Ectodermal cell (in vitro differentiated cells): ENCODE measurements around the gene ATG2A.
A peak's percentile ranks its signal among the peaks of the same experiment; 100 is the strongest.

Source experiments
- H3K27ac ChIP-seq: 2 replicates; pipeline ENCODE4 v1.7.0; 2013; ENCODE audit warnings: mild to moderate bottlenecking, low read depth, low read length; ENCODE audit not compliant: insufficient read depth, poor library complexity, severe bottlenecking
- H3K27me3 ChIP-seq: 2 replicates; pipeline ENCODE4 v1.7.0; 2013; ENCODE audit warnings: mild to moderate bottlenecking, low read length; ENCODE audit not compliant: insufficient read depth, control insufficient read depth, poor library complexity, severe bottlenecking
- H3K36me3 ChIP-seq: one replicate; pipeline ENCODE4 v1.7.0; 2013; ENCODE audit warnings: low read length; ENCODE audit not compliant: control insufficient read depth, insufficient read depth
- H3K4me1 ChIP-seq: one replicate; pipeline ENCODE4 v1.7.0; 2013; ENCODE audit warnings: low read length; ENCODE audit not compliant: control insufficient read depth, insufficient read depth
- H3K4me3 ChIP-seq: 2 replicates; pipeline ENCODE4 v1.7.0; 2013; ENCODE audit warnings: low read depth, low read length, control low read depth; ENCODE audit not compliant: insufficient read depth
- H3K9me3 ChIP-seq: 2 replicates; pipeline ENCODE4 v1.7.0; 2013; ENCODE audit warnings: mild to moderate bottlenecking, low read length, moderate library complexity; ENCODE audit not compliant: control insufficient read depth
- WGBS, 2 experiments: methylation state at CpG; one replicate each; pipeline ENCODE4 v1.1.7; 2013; ENCODE audit warnings: missing lambda C conversion rate in 2 of 2; 5-methylcytosine and 5-hydroxymethylcytosine counted together

The ATG2A gene

DNA sequence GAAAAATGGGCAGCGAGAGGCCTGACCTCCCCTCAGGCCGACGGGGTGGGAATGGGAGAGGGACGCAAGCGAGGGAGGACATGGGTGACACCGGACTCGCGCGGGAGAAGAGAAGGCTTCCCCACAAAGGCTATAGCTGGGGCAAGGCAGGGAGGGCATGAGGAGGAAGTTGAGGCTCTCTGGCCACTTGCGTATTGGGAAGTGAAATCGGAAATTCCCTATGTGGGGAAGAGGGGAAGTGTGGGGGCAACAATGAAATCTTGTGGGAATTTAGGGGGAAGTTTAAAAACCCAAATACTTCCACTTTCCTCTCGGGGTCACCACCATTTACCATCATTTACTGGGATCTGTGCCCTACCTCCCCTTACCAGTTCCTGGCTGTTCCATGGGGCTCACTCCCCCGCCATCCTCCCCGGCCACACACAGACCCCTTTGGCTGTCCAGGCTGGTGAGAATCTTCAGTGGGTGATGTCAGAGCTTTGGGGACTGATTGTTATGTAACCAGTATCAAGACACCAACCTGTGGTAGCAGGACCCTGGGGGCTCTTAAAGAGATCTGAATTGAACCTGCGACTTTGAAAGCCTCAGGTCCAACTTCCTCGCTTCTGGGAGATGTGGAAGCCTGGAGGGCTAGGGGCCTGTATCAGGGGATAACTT is 37.6 kb downstream of the ATG2A start:
- 24 to 25% methylated on average over 16 of the region's 16 CpGs for WGBS, 2 experiments
- no peaks in the 10 kb centered on the region for H3K27me3 ChIP-seq
- H3K4me1 ChIP-seq, result peaks cover 26% of the 10 kb centered on the region
- no peaks in the 10 kb centered on the region for H3K9me3 ChIP-seq
- H3K27ac ChIP-seq, result peak overlapping the region; percentile 80
- peak overlapping the region; percentile 97 for H3K4me3 ChIP-seq
- no peaks in the 10 kb centered on the region for H3K36me3 ChIP-seq

DNA sequence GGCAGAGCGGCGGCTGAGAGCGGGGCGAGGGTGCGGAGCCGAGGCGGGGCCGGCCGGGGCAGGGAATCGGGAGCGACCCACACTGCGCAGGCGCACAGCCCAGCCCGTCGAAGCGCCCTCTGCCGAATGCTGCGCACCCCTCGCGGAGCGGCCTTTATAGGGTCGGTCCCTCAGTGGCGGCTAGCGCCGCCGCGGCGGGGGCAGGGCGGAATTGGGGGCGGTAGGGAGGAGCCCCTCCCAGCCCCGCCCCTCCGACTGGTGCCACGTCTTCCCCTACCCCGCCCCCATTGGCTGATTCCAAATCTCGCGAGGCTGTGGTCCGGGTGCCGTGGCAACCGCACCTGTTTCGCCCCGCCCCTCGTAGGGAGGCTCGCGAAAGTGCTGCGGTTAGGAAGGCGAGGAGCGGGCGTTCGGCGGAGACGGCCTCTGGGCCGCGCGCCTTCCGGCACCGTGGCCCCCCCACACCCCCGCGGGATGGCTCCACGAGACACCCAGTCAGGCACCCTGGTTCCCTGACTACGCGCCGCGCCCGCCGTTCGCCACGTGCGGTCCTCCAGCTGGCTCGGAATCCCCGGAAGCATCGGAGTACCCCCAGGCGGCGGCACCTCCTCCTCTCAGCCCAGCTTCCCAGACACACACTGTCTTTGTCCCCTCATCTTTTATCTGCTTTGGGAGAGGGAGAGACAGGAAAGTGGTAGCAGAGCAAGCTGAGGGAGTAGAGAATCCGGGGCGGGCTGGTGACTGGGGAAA is 38.3 kb downstream of the ATG2A start, which contains the start of gene EHD1:
Gene EHD1 (minus strand): TSS at position 128 of the 750 bp plus-strand sequence. CDS start 157 bp downstream, outside the sequence.
- no peaks in the 10 kb centered on the region for H3K9me3 ChIP-seq
- no peaks in the 10 kb centered on the region for H3K36me3 ChIP-seq
- no peaks in the 10 kb centered on the region for H3K27me3 ChIP-seq
- H3K27ac ChIP-seq, result peak within 1 kb of the TSS; percentile 80
- H3K4me1 ChIP-seq, result peaks cover 27% of the 10 kb centered on the region
- H3K4me3 ChIP-seq, result peak within 1 kb of the TSS; percentile 97
- WGBS, 2 experiments, result 0% methylated on average over 73 to 75 of the region's 75 CpGs

DNA sequence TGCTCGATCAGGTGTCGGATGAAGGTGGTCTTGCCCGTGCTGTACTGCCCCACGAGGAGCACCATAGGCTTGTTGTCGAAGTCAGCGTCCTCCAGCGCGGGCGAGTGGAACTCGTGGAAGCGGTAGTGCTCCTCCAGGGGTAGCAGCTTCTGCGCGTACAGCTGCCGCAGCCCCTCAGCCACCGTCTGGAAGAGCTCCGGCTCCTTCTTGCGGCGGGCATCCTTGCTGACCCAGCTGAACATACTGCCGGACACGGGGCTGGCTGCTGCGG is 38.9 kb downstream of the ATG2A start:
- no peaks in the 10 kb centered on the region for H3K36me3 ChIP-seq
- 0% methylated on average over 21 of the region's 21 CpGs for WGBS, 2 experiments
- no peak overlapping the region for H3K27ac ChIP-seq
- peaks cover 27% of the 10 kb centered on the region for H3K4me1 ChIP-seq
- no peaks in the 10 kb centered on the region for H3K27me3 ChIP-seq
- no peaks in the 10 kb centered on the region for H3K9me3 ChIP-seq
- peak overlapping the region; percentile 97 for H3K4me3 ChIP-seq

- H3K36me3 ChIP-seq, result no peaks in the 10 kb centered on the region
- peaks cover 27% of the 10 kb centered on the region for H3K4me1 ChIP-seq
- peak overlapping the region; percentile 97 for H3K4me3 ChIP-seq
- no peaks in the 10 kb centered on the region for H3K27me3 ChIP-seq
- WGBS, 2 experiments, result 3% methylated on average over 41 of the region's 41 CpGs
- H3K27ac ChIP-seq, result no peak overlapping the region
- H3K9me3 ChIP-seq, result no peaks in the 10 kb centered on the region
Measured at GRCh38 chr11:64877390-64878222, 39.4 kb downstream of the ATG2A start.

- Histone ChIP-seq H3K4me3 (peak overlapping the region; percentile 97), H3K4me1 (peaks cover 27% of the 10 kb centered on the region), H3K9me3 (no peaks in the 10 kb centered on the region), H3K27ac (no peak overlapping the region), H3K27me3 (no peaks in the 10 kb centered on the region), H3K36me3 (no peaks in the 10 kb centered on the region)
- 53 to 55% methylated on average over 14 of the region's 14 CpGs for WGBS, 2 experiments
Measured at GRCh38 chr11:64876835-64877341, 40.1 kb downstream of the ATG2A start.

- Histone ChIP-seq H3K27me3 (no peaks in the 10 kb centered on the region), H3K36me3 (no peaks in the 10 kb centered on the region), H3K9me3 (no peaks in the 10 kb centered on the region), H3K27ac (no peak overlapping the region), H3K4me1 (peaks cover 30% of the 10 kb centered on the region), H3K4me3 (no peak overlapping the region)
- 91 to 93% methylated on average over 11 of the region's 11 CpGs for WGBS, 2 experiments
Measured at GRCh38 chr11:64876229-64876750, 40.7 kb downstream of the ATG2A start.

DNA sequence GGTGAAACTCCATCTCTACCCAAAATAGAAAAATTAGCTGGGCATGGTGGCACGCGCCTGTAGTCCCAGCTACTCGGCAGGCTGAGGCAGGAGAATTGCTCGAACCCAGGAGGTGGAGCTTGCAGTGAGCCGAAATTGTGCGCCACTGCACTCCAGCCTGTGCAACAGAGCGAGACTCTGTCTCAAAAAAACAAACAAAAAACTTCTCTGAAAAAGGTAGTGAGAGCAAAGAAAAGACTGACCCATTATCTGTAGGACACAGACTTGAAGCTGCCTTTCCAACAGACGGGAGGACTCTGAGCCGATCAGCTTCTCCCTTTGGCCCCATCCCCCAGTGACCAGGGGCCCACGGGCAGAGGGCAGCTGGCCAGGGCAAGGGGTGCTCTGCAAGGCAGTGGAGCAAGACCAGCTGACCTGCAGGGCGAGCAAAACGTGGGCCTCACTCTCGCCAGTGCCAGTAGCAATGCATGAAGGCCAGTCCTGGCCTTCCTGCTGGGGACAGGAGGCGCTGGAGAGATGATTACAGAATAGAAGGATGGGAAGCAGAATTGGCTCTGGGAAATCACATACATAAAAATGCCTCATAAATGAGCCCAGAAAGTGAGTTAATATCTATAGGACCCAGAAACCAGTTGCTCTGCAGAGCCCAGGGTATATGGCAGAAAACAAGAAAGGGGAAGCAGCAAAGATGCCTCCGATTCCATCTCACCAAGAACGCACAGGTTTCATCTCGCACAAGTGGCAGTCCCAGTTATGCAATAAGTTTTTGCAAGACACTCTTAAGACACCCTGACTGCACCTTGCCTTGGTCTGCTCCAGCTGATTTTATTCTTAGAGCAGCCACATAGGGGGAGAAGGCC is 41.4 kb downstream of the ATG2A start:
- peaks cover 37% of the 10 kb centered on the region for H3K4me1 ChIP-seq
- no peak overlapping the region for H3K27ac ChIP-seq
- H3K9me3 ChIP-seq, result no peaks in the 10 kb centered on the region
- no peak overlapping the region for H3K4me3 ChIP-seq
- no peaks in the 10 kb centered on the region for H3K27me3 ChIP-seq
- no peaks in the 10 kb centered on the region for H3K36me3 ChIP-seq
- WGBS, 2 experiments, result 87 to 94% methylated on average over 17 of the region's 17 CpGs

- Histone ChIP-seq H3K27me3 (no peaks in the 10 kb centered on the region), H3K36me3 (no peaks in the 10 kb centered on the region), H3K4me1 (peaks cover 38% of the 10 kb centered on the region), H3K27ac (no peak overlapping the region), H3K9me3 (no peaks in the 10 kb centered on the region), H3K4me3 (no peak overlapping the region)
- 91 to 92% methylated on average over 29 of the region's 29 CpGs for WGBS, 2 experiments
Measured at GRCh38 chr11:64874308-64875240, 42.4 kb downstream of the ATG2A start.
